ENCODE measurements around the gene SERAC1.

SERAC1 gene

GRCh38 chr6:158078320-158078719, 89.7 kb downstream of the SERAC1 start:
- Histone ChIP-seq H3K9me3 (no peaks in the 10 kb centered on the region), H3K36me3 (peaks cover 28% of the 10 kb centered on the region), H3K27ac (no peak overlapping the region), H3K27me3 (no peaks in the 10 kb centered on the region), H3K4me1 (ENCODE audit: control insufficient read depth in 1 of 2, insufficient read depth in 1 of 2, low read depth in 1 of 2, low read length in 1 of 2) (peaks cover 33 to 34% of the 10 kb centered on the region in 2 experiments), H3K4me3 (ENCODE audit: low read depth in 1 of 2, low read length in 1 of 2) (no peak overlapping the region)
- no peak for TF ChIP-seq CTCF (IDR thresholded peaks at IDR 0.05)

- Histone ChIP-seq H3K4me1 (ENCODE audit: control insufficient read depth in 1 of 2, insufficient read depth in 1 of 2, low read depth in 1 of 2, low read length in 1 of 2) (peaks cover 28 to 29% of the 10 kb centered on the region in 2 experiments), H3K27ac (no peak overlapping the region), H3K36me3 (peaks cover 28% of the 10 kb centered on the region), H3K27me3 (no peaks in the 10 kb centered on the region), H3K4me3 (ENCODE audit: low read depth in 1 of 2, low read length in 1 of 2) (no peak overlapping the region), H3K9me3 (no peaks in the 10 kb centered on the region)
- no peak for TF ChIP-seq CTCF (IDR thresholded peaks at IDR 0.05)
Measured at GRCh38 chr6:158077676-158078075, 90.4 kb downstream of the SERAC1 start.

GRCh38 chr6:158076548-158076947, 91.5 kb downstream of the SERAC1 start:
- H3K4me3 ChIP-seq (ENCODE audit: low read depth in 1 of 2, low read length in 1 of 2): no peak overlapping the region
- H3K9me3 ChIP-seq: no peaks in the 10 kb centered on the region
- peaks cover 19% of the 10 kb centered on the region in 2 experiments for H3K4me1 ChIP-seq (ENCODE audit: control insufficient read depth in 1 of 2, insufficient read depth in 1 of 2, low read depth in 1 of 2, low read length in 1 of 2)
- TF ChIP-seq CTCF (IDR thresholded peaks at IDR 0.05): no peak
- H3K36me3 ChIP-seq: peaks cover 28% of the 10 kb centered on the region
- H3K27me3 ChIP-seq: no peaks in the 10 kb centered on the region
- no peak overlapping the region for H3K27ac ChIP-seq

GRCh38 chr6:158073776-158074175, 94.3 kb downstream of the SERAC1 start:
- H3K4me3 ChIP-seq (ENCODE audit: low read depth in 1 of 2, low read length in 1 of 2): no peak overlapping the region
- H3K36me3 ChIP-seq: peaks cover 55% of the 10 kb centered on the region
- no peaks in the 10 kb centered on the region for H3K27me3 ChIP-seq
- H3K27ac ChIP-seq: no peak overlapping the region
- TF ChIP-seq CTCF (IDR thresholded peaks at IDR 0.05): no peak
- no peaks in the 10 kb centered on the region for H3K9me3 ChIP-seq
- H3K4me1 ChIP-seq (ENCODE audit: control insufficient read depth in 1 of 2, insufficient read depth in 1 of 2, low read depth in 1 of 2, low read length in 1 of 2): no peaks in the 10 kb centered on the region

- TF ChIP-seq CTCF (IDR thresholded peaks at IDR 0.05): peak; percentile 72
- Histone ChIP-seq H3K9me3 (no peaks in the 10 kb centered on the region), H3K27ac (no peak overlapping the region), H3K27me3 (no peaks in the 10 kb centered on the region), H3K4me3 (ENCODE audit: low read depth in 1 of 2, low read length in 1 of 2) (no peak overlapping the region), H3K4me1 (ENCODE audit: control insufficient read depth in 1 of 2, insufficient read depth in 1 of 2, low read depth in 1 of 2, low read length in 1 of 2) (no peaks in the 10 kb centered on the region), H3K36me3 (peaks cover 50% of the 10 kb centered on the region)
Measured at GRCh38 chr6:158072083-158072721, 95.9 kb downstream of the SERAC1 start.

Measured in neutrophil (primary cell).